Activated naive CD8-positive, alpha-beta T cell treated with anti-CD3 and anti-CD28 coated beads, Interleukin-2, amount 10 ng/mL, durations not matched to agents 7 days and 5 days (primary cell): ENCODE results near the gene HERPUD2. TPM values are rescaled to one million over a fixed set of nuclear protein-coding genes. Genes with fewer than 3 reads are reported as not detected.
A peak's percentile ranks its signal among the peaks of the same experiment; 100 is the strongest.

Experiments
- ATAC-seq: fragments of 150-1000 bp; cut with Tn5 transposase; one replicate; pipeline ENCODE4 v1.10.0; 2021; ENCODE audit warnings: low read depth, moderate library complexity
- POLR2A ChIA-PET: fragments of 350-600 bp; sonication (Branson Sonifier 250); formaldehyde crosslinking; loops from one replicate; lab custom pipeline; 2021; ENCODE audit warnings: antibody characterized with exemption; lab: Charles Lee
- DNase-seq: peaks from one replicate; pipeline ENCODE4 v3.0.0; 2021
- H3K27ac Mint-ChIP-seq: one replicate; pipeline ENCODE4 v1.8.0; 2022; ENCODE audit warnings: mild to moderate bottlenecking, mixed read lengths
- H3K27me3 Mint-ChIP-seq: one replicate; pipeline ENCODE4 v1.8.0; 2022; ENCODE audit warnings: mild to moderate bottlenecking, moderate library complexity, mixed read lengths
- H3K36me3 Mint-ChIP-seq: one replicate; pipeline ENCODE4 v1.8.0; 2021; ENCODE audit warnings: mild to moderate bottlenecking, mixed read lengths
- H3K4me1 Mint-ChIP-seq: one replicate; pipeline ENCODE4 v1.8.0; 2021; ENCODE audit warnings: mixed read lengths
- H3K4me3 Mint-ChIP-seq: one replicate; pipeline ENCODE4 v1.8.0; 2022; ENCODE audit warnings: mild to moderate bottlenecking, moderate library complexity, mixed read lengths
- H3K9me3 Mint-ChIP-seq: one replicate; pipeline ENCODE4 v1.8.0; 2021; ENCODE audit warnings: mixed read lengths
- total RNA-seq, 2 experiments: library from RNA; stranded (reverse); gene quantifications; one replicate each; pipeline ENCODE4 v1.2.3, GENCODE V29; 2021

The HERPUD2 gene
- total RNA-seq, 2 experiments from 2014 or later: 48.5 to 55.6 TPM

DNA sequence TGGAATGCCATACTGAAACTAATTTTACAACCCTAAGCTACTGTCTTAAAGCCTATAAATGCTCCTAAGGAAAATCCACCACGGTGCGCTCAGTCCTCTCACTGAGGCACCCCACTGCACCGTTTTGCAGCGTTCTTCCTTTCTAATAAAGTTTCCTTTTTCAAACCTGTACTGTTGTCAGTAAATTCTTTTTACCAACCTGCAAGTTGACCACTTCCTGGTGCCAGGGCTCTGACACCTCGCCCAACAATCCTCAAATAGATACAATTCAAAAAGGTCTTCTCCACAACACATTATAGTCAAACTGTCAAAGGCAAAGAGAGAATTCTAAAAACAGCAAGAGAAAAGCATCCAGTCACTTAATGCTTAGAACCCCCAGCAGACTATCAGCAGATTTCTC, 42.8 kb downstream of the HERPUD2 start:
- DNase-seq (peak; percentile 50), ATAC-seq (peak; percentile 72)
- peak overlapping the region; percentile 77 for H3K4me3 Mint-ChIP-seq
- peak overlapping the region; percentile 93 for H3K27ac Mint-ChIP-seq
- POLR2A ChIA-PET: no interaction called here
- H3K4me1 Mint-ChIP-seq: peaks cover 45% of the 10 kb centered on the region
- peaks cover 16% of the 10 kb centered on the region for H3K9me3 Mint-ChIP-seq
- no peaks in the 10 kb centered on the region for H3K27me3 Mint-ChIP-seq
- peaks cover 75% of the 10 kb centered on the region for H3K36me3 Mint-ChIP-seq

DNA sequence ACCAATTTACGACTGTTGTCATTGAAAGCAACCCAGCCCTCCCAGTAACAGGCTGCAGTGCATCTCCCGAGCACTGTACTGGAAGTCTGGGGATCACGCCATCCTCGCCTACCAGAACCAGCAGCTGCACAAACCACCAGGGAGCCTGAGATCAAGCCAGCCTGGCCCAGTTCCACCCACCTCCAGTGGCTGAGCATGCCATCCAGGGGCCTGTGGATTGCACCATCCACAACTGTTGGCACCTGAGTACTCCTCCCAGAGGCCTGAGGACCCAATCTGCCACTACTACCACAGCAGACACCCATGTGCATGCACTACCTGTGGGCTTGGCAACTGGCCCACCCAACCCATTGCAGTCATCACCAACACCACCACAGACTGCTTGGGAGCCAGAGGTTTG, 44.2 kb downstream of the HERPUD2 start:
- peaks cover 49% of the 10 kb centered on the region for H3K4me1 Mint-ChIP-seq
- H3K4me3 Mint-ChIP-seq: no peak overlapping the region

DNA sequence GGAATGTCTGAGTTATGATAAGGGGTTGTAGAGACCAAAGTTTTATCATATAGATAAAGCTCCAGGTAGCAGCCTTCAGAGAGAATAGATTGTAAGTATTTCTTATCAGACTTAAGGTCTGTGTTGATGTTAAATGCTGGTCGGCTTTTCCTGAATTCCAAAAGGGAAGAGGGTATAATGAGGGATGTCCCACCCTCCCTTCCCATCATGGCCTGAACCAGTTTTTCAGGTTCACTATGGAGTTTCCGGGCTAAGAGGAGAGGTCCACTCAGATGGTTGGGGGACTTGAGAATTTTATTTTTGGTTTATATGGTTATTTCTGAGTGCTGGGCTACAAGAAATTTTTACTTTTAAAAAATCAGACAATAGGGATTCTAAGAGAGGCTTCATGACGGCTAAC, 45.2 kb downstream of the HERPUD2 start:
- ATAC-seq: no peak
- Mint-ChIP-seq H3K27ac (peak overlapping the region; percentile 24), H3K4me3 (no peak overlapping the region), H3K9me3 (peaks cover 11% of the 10 kb centered on the region), H3K36me3 (peaks cover 66% of the 10 kb centered on the region), H3K27me3 (no peaks in the 10 kb centered on the region), H3K4me1 (peaks cover 46% of the 10 kb centered on the region)
- DNase-seq: no peak
- POLR2A ChIA-PET: no interaction called here

More for the DNA sequence above, 44.2 kb downstream of the HERPUD2 start:
- POLR2A ChIA-PET: no interaction called here
- peaks cover 16% of the 10 kb centered on the region for H3K9me3 Mint-ChIP-seq
- no peak for ATAC-seq
- H3K36me3 Mint-ChIP-seq: peaks cover 74% of the 10 kb centered on the region
- DNase-seq: no peak
- H3K27me3 Mint-ChIP-seq: no peaks in the 10 kb centered on the region
- H3K27ac Mint-ChIP-seq: no peak overlapping the region

DNA sequence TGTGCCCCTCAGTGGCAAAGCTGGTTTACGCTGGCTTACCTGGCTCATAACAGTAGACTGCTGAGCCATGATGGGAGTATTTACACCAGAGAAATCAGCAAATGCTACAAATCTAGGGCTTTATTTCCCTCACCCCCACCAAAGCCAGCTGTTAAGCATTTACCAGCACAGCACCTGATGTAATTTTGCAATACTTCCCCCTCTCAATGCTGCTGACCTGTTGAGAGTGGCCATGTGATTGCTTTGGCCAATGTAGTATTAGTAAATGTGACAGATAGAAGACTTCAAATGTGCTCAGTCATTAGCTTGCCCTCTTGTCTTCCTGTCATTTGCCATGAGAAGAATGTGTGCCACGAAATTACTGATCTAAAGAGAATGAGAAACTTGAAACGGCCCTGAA, 46.6 kb downstream of the HERPUD2 start:
- H3K4me1 Mint-ChIP-seq: peaks cover 39% of the 10 kb centered on the region
- POLR2A ChIA-PET: no interaction called here
- no peaks in the 10 kb centered on the region for H3K27me3 Mint-ChIP-seq
- no peak overlapping the region for H3K27ac Mint-ChIP-seq
- DNase-seq (no peak), ATAC-seq (no peak)
- peaks cover 58% of the 10 kb centered on the region for H3K36me3 Mint-ChIP-seq
- H3K9me3 Mint-ChIP-seq: peaks cover 8% of the 10 kb centered on the region
- no peak overlapping the region for H3K4me3 Mint-ChIP-seq

DNA sequence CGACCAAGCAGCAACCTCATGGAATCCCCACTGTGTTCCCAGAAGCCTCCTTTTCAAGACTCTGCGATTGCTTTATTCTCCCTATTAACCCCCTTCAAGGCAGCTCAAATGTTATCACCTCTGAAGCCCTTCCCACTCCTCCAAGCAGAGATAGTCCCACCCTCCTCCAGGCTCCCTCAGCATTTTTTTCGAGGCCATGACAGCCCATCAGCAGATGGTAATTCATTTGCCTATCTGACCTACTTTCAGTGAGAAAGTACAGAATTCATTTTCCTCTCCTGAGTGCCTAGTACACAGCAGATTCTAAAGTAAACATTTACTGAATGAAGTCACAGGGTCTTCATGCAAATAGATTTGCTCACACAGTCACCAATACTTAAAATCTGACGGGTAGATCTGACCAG, 47.8 kb downstream of the HERPUD2 start:
- Mint-ChIP-seq H3K27me3 (no peaks in the 10 kb centered on the region), H3K4me1 (peaks cover 28% of the 10 kb centered on the region), H3K9me3 (peaks cover 4% of the 10 kb centered on the region), H3K4me3 (no peak overlapping the region), H3K36me3 (peaks cover 56% of the 10 kb centered on the region), H3K27ac (no peak overlapping the region)
- DNase-seq (no peak), ATAC-seq (no peak)
- POLR2A ChIA-PET: interaction anchor here (1.1 to 1.5 kb wide), 2 partner anchors 40 to 47 kb away, joined by 4 to 6 read pairs; partner anchors contain the start of gene HERPUD2

DNA sequence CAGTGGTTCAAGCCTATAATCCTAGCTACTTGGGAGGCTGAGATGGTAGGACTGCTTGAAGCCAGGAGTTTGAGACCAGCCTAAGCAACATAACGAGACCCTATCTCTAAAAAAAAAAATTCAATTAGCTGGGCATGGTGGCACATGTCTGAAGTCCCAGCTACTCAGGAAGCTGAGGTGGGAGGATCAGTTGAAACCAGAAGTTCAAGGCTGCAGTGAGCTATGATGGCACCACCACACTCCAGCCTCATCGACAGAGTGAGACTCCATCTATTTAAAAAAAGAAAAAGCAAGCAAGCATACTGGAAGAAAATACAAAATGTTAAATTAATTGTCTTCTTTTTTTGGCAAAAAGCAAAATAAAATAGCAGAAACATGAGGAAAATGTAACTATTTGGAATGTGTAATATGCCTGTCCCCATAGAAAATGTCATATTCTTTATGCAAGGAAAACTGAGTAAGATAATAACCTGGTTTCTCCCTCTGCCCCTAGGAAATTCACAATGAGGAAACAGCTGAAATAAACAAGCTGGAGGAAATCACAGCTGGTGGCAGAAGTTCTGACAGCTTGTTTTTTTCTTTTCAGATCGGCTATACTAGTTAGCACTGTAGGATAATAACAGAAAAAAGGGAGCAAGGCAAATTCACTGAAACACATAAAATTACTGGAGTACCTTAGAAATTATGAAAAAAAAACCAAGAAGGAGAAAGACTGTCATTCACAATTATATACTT, 48.5 kb downstream of the HERPUD2 start:
- peaks cover 3% of the 10 kb centered on the region for H3K9me3 Mint-ChIP-seq
- peak overlapping the region; percentile 23 for H3K4me3 Mint-ChIP-seq
- H3K4me1 Mint-ChIP-seq: peaks cover 24% of the 10 kb centered on the region
- POLR2A ChIA-PET: interaction anchor here (1.1 to 1.5 kb wide), 2 partner anchors 41 to 48 kb away, joined by 4 to 6 read pairs; partner anchors contain the start of gene HERPUD2
- H3K27me3 Mint-ChIP-seq: no peaks in the 10 kb centered on the region
- ATAC-seq (peak; percentile 52), DNase-seq (no peak)
- H3K27ac Mint-ChIP-seq: no peak overlapping the region
- H3K36me3 Mint-ChIP-seq: peaks cover 59% of the 10 kb centered on the region

DNA sequence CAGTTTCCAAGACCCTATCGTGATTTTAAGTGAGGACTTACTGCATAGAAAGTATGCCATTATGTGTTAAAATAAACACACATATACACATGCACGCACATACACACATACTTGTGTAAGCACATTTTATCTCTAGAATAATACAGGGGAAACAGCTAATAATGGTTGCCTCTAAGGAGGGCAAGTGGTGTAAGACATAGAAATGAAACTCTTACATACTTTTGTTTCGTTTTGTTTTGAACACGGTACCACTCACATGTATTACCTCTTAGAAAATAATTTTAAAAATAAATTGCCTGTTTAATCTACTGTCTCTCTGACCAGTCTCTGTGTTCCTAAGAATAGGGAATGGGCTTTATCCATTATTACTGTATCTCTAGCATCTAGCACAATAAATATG, 49.2 kb downstream of the HERPUD2 start:
- no peak overlapping the region for H3K4me3 Mint-ChIP-seq
- ATAC-seq (no peak), DNase-seq (no peak)
- no peak overlapping the region for H3K27ac Mint-ChIP-seq
- peaks cover 54% of the 10 kb centered on the region for H3K36me3 Mint-ChIP-seq
- H3K9me3 Mint-ChIP-seq: no peaks in the 10 kb centered on the region
- peaks cover 21% of the 10 kb centered on the region for H3K4me1 Mint-ChIP-seq
- POLR2A ChIA-PET: interaction anchor here (1.5 kb wide), 1 partner anchor 42 kb away, joined by 4 read pairs; no protein-coding TSS in a partner anchor
- H3K27me3 Mint-ChIP-seq: no peaks in the 10 kb centered on the region

DNA sequence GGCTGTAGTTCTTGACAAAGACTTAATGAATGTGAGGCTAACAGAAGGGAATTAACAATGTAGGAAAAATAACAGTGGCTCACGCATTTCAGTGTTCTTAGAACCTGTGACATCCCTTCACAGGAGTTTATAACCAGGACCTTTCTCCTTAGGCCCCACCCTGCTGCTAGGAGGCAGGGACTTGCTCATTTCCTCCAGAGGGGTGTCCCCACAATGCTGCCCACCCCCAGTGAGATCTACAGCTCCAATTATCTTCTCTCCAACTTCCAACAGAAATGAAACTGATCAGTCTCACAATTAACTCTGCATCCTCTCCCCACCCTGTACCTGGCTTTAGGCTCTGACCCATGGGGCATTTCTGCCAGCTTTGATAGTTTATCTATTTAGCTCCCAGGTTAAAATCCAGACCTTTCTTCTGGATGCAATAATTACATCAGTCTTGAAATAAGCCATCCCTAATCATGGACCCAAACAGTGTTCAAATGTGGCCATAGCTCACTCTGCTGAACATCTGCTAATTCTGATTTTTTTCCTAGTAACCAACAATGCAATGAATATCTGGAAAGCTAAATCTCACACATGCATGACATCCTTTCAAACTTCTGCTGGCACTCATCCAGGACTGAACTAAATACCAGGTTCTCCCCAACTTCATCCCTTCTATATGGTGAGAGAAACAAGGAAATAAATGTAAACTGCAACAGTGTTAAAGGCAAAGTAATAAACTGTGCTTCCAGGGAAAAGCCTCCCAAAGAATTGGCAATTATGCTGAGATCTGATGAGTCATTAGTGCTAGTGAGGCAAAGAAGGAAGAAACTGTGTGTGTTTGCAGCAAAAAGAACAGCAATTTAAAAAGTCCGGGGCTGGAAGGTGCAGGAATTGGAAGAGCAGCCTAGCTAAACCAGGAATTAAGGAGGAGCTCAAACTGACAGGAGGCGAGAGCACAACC, 64.6 kb downstream of the HERPUD2 start:
- POLR2A ChIA-PET: interaction anchor here (0.6 kb wide), 1 partner anchor 99 kb away, joined by 3 read pairs; no protein-coding TSS in a partner anchor
- H3K27me3 Mint-ChIP-seq: no peaks in the 10 kb centered on the region

DNA sequence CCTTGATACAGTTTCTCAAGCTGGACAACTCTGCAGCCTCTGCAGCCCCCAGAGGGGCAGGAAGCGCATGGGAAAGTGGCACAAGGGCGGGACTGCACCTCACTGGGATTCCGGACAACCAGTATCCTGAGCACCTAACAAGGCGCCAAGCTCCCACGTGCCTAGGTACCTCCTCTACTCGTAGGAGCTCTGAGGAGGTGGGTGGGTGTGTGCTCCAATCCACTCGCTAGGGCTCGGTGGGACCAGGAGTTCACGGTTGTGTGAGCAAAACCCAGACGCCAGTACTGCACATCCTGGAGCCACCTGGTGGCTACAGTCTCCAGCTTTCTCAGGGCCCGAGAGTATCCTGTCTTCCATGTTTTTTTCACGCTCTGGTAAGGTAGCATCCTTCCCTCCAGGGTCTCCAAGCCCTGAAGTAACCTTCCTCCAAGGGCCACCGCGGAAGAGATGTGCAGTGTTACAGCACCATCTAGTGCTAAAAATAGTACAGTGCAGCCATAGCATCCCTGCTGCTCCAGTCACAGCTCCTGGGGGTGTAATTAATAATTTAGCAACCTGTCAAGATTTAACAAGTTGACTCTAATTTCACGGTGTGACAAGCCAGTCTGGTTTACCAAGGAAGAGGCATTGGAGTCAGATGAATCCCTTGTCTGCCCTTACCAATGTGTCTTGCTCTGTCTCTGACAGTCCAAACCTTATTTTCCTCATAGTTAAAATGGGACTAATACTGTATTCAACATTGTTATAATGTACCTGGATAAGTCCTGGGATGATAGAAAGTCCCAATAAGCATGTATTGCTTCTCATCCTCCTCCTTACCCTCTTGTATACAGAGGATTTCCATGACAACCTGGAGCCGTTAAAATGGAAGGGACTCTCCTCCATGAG, 70.4 kb downstream of the HERPUD2 start:
- Mint-ChIP-seq H3K27me3 (no peaks in the 10 kb centered on the region), H3K27ac (no peak overlapping the region), H3K9me3 (no peaks in the 10 kb centered on the region), H3K36me3 (peaks cover 2% of the 10 kb centered on the region), H3K4me1 (peaks cover 1% of the 10 kb centered on the region), H3K4me3 (no peak overlapping the region)
- peak; percentile 36 for DNase-seq
- ATAC-seq: peak; percentile 65
- POLR2A ChIA-PET: no interaction called here

More for the DNA sequence above, 64.6 kb downstream of the HERPUD2 start:
- Mint-ChIP-seq H3K9me3 (no peaks in the 10 kb centered on the region), H3K36me3 (peaks cover 23% of the 10 kb centered on the region), H3K27ac (no peak overlapping the region), H3K4me3 (no peak overlapping the region), H3K4me1 (peaks cover 2% of the 10 kb centered on the region)
- ATAC-seq: no peak
- DNase-seq: no peak

DNA sequence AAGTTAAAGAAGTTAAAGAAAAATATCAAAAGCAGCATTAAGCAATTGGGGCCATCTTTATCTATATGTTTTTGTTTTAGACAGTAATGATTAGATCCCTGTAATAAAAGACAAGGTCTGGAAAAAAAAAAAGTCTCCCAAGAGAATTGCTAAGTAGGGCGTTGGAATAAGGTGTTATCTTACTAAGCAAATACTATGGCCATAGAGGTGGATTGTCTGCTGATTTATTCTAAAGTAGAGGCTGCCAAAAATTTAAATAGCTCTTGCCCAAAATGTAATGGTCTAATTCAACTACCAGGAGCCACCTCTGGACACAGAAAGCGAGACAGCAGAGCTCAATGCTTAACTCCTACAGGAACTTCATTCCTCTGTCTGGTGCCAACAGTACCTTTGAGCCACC, 71.6 kb downstream of the HERPUD2 start:
- no peak overlapping the region for H3K4me3 Mint-ChIP-seq
- H3K27me3 Mint-ChIP-seq: no peaks in the 10 kb centered on the region
- H3K9me3 Mint-ChIP-seq: no peaks in the 10 kb centered on the region
- POLR2A ChIA-PET: interaction anchor here (0.7 kb wide), 1 partner anchor 33 kb away, joined by 3 read pairs; no protein-coding TSS in a partner anchor
- no peak overlapping the region for H3K27ac Mint-ChIP-seq
- DNase-seq (no peak), ATAC-seq (no peak)
- peaks cover 1% of the 10 kb centered on the region for H3K4me1 Mint-ChIP-seq
- H3K36me3 Mint-ChIP-seq: peaks cover 4% of the 10 kb centered on the region

DNA sequence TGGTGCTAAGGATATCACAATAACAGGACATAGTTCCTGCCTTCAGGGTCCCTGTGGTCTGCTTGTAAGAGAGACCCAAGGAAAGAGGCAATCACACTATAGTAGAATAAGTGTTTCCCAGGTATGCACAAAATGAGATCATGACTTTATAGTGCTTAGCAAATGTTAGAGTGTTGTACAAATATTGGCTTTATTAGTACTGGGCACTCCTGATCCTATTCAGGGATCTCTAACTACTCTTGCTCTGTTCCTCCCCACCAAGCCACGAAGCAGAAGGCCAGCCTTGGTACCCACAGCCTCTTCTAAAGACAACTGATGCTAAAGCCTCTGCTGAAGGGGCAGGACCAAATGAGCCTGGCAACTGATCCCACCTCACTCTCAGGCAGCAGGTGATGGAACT, 75.1 kb downstream of the HERPUD2 start:
- ATAC-seq: no peak
- no peak overlapping the region for H3K4me3 Mint-ChIP-seq
- H3K4me1 Mint-ChIP-seq: peaks cover 1% of the 10 kb centered on the region
- H3K9me3 Mint-ChIP-seq: no peaks in the 10 kb centered on the region
- H3K27ac Mint-ChIP-seq: no peak overlapping the region
- no peaks in the 10 kb centered on the region for H3K27me3 Mint-ChIP-seq
- H3K36me3 Mint-ChIP-seq: peaks cover 2% of the 10 kb centered on the region
- DNase-seq: no peak
- POLR2A ChIA-PET: no interaction called here

DNA sequence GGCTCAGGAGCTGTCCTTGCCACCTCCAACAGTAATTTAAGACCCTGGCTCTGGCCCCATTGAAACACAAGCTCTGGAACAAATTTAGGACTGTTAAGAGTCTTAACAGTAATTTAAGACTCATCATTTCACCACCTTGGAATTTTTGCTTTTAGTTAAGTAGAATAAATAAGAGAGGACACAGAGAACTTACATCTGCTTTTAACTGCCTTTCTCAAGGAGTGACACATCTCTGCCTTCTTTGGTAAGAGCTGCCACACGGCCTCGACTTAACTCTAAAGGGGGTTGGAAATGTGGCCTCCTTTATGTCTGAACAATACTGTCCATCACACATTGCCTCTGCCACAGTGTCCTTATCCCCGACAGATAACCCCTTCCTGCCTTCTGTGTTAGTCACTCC, 77.9 kb downstream of the HERPUD2 start:
- no peaks in the 10 kb centered on the region for H3K9me3 Mint-ChIP-seq
- no peak overlapping the region for H3K4me3 Mint-ChIP-seq
- H3K36me3 Mint-ChIP-seq: peaks cover 4% of the 10 kb centered on the region
- no peaks in the 10 kb centered on the region for H3K27me3 Mint-ChIP-seq
- no peak overlapping the region for H3K27ac Mint-ChIP-seq
- no peaks in the 10 kb centered on the region for H3K4me1 Mint-ChIP-seq
- POLR2A ChIA-PET: no interaction called here
- ATAC-seq: no peak
- DNase-seq: no peak
